Measurements from ENCODE around the gene NEK5.
"Not testable (repeated sequence)": the region's sequence is repeated elsewhere in the genome, so short reads cannot be mapped to it uniquely, and the experiment has no call there.

Gene NEK5, protein sequence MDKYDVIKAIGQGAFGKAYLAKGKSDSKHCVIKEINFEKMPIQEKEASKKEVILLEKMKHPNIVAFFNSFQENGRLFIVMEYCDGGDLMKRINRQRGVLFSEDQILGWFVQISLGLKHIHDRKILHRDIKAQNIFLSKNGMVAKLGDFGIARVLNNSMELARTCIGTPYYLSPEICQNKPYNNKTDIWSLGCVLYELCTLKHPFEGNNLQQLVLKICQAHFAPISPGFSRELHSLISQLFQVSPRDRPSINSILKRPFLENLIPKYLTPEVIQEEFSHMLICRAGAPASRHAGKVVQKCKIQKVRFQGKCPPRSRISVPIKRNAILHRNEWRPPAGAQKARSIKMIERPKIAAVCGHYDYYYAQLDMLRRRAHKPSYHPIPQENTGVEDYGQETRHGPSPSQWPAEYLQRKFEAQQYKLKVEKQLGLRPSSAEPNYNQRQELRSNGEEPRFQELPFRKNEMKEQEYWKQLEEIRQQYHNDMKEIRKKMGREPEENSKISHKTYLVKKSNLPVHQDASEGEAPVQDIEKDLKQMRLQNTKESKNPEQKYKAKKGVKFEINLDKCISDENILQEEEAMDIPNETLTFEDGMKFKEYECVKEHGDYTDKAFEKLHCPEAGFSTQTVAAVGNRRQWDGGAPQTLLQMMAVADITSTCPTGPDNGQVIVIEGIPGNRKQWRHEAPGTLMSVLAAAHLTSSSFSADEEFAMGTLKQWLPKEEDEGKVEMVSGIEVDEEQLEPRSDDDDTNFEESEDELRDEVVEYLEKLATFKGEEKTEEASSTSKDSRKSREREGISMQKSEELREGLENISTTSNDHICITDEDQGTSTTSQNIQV

DNA sequence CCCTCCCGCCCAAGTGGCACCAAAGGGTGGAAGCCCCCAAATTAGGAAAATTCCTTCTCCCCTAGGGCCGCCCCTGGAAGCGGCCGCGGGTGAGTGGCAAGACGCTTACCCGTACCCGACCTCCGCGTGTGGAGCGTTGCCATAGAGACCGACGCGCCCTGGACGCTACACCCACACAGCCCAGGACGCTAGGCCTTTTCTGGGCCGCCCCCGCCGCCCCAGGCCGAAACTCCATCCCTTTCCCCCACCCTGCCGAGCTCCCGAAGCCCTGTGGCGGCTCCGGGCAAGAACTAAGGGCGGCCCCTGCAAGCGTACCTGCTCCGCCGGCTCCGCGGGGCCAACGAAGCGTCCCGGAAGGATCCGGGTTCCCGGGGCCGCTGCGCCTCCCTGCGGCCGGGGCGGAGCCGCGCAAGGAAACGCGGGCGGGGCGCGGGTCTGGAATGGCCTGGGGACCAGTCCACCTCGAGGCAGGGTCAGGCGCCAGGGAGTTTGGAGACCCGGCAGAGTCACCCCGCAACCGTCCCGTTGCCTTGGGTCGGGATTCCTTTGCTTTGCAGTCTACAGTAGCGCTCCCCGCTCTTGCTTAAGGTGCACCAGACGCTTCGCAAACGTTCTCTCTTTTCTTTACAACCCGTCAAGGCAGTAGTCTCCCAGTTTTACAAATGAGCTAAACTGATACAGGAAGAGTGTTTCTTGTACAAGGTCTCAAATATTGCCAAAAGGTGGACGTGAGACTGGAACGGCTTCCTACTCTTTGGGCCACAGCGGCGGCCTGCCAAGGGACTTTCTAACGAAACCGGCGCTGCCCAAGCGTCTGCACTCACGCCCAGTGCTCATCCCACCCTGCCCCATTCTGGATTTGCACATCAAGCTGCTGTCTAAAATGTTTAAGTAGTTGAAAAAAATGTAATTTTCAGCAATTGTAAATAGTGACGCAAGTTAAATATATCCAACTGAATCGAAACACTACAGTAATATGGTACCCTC is at the start of gene NEK5:
Gene NEK5 (minus strand): TSS at position 360 of the 987 bp plus-strand sequence. CDS start 1,591 bp downstream, outside the sequence.
- DNase-seq: no peak

DNA sequence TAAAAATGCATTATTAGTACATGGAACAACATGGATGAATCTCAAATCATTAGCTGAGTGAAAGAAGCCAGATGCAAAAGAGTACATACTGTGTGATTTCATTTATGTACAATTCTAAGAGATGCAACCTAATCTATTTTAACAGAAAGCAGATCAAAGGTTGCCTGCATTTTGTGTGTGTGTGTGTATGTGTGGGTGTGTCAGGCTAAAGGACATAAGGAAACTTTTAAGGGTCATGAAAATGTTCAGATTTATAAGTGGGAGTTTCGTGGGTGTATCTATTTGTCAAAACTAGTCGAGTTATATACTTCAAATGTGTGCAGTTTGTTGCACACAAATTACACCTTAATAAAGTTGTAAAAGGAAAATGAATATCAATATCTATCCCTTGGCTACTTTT is 48.4 kb upstream of the NEK5 start:
- no peak for DNase-seq

DNA sequence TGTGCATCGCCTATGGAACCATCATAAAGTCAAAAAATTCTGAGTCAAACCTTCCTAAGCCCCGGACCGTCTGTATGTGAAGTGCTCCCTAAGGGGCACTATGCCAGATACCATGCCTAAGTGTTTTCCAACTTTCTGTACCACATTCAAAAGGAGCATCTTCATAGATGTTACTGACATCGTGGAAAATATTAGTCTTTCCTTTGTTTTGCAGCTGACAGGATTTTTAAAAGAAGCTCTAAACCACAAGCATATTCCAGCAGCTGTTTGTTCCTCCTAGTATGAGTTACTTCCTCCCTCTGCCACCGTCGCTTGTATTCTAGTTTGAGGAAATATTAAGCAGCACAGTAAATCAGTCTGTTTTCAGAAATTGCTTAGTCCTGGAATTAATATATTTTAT is 45.1 kb upstream of the NEK5 start:
- not testable (repeated sequence) for DNase-seq

DNA sequence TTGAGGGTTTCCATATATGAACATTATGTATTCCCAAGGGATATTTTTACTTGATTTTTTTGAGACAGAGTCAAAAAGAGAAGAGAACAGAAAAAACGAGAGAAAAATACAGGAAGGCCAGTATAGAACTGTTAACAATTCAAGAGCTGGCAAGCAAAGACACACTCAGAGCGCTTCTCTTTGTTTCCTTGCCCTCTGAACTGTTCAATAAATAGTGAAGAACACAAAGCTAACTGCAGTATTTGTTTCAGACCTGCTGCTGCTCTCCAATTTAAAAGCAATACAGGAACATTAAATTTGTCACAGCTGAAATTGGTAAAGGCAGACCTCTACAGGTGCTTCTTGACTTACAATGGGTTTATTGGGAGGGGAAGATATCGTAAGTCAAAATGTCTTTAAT is 44.5 kb upstream of the NEK5 start:
- DNase-seq: no peak

DNA sequence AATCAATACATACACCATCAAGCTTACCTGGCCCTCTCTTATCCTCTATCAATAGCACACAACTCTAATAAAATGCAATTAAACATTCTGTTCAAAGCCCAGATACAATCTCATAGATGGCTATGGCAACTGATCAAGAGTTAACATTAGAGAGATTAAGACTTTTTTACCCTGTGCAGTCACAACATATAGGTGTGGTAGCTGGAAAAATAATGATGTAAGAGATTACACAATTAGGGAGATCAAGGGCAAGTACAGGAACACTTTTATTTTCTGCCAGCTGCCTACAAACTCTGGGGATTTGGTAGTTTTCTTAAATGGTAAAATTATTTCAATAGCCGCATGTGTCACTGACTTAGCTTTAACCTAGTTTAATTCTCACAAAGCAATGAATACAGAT is 42.8 kb upstream of the NEK5 start:
- not testable (repeated sequence) for DNase-seq

DNA sequence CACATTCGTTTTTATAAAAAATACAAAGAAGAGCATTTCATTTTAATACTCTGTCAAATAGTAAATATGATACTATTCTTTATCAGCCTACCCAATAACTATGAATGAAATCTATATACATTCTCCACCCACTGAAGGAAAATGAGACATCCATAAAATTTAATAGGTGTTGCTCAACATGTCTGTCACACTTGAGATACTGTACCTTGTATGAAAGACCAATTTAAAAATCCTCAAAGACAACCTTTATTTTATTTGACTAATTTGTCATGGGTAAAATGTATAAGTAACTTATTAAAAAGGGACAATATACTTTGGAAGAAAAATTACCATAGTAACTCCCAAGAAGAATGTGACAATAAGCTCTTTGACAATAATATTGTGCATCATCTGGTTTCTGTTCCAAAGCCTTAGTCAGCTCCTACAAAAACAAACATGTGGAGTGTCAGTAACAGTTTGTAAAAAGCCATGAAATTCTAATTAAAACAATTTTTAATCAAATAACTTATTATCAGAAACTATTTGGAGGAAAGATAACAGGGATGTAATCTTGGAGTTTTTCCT is 42.0 kb upstream of the NEK5 start:
- not testable (repeated sequence) for DNase-seq

DNA sequence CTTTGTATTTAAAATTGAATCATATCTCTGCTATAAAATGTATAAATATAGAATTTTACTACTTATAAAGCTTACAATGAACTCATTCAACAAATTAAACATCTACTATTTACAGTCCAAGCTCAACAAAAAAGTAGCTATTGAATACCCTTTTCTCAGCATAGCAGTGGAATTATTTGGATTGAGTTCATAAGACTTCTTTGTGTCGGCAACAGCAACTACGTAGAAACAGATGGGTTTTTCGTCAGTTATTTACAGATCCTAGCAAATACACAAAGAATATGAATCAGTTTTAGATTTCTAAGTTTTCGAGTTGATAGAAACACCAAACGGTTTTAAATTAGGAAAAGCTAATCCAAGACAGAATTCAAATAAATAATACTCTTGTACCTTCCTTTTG is 41.0 kb upstream of the NEK5 start:
- DNase-seq: no peak

DNA sequence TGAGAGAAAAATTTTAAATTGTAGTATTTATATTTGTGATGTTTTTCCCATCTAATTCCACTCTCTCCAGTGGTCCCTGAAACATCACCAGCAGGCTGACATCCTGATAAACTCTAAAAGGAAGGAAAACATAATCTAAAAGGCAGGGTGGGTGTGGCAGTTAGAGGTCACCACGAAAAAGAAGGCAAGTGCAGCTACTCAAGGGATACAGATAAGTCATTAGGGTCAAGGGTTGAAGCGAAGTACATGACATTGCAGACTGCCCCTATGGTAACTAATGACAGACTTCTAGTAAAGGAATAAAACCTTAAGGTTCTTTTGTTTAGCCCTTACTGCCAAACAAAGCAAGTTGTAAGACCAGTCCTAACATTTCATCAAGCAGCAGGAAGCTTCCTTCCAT is 36.5 kb upstream of the NEK5 start:
- no peak for DNase-seq

DNA sequence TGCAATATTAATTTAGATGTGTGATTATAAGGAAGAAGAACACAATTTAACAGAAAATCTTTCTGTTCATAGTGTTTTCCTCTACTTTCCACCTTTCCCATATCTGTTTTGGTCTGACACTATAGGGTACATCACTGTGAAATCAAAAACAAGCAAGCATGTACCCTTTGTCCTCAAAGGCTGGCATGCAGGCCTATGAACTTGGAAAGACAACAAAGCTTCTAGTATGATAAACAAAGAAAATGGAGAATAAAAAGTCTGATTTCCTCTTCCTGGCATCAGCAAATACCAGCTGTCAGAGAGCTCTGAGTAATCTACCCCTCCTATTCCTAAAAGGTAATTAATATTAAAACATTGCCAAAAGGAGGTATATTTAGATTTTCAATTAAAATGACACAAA is 36.1 kb upstream of the NEK5 start:
- no peak for DNase-seq

DNA sequence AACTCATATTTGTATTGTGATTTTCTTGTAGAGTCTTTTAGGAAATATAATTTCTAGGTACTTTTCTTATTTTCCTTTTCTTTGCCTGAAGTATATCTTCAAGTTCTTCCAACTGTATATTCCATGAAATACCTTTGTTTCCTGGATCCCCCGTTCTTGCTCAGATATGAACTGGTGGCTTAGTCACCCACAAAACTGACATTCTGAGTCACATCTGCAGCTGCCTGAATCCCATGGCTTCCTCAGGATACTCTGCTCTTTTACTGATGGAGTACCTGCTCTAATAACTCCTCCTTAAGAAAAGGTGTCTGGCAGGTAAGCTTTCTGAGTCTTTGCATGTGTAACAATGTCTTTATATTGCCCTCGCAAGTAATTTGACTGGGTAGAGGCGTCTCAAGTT is 35.0 kb upstream of the NEK5 start:
- DNase-seq: not testable (repeated sequence)

DNA sequence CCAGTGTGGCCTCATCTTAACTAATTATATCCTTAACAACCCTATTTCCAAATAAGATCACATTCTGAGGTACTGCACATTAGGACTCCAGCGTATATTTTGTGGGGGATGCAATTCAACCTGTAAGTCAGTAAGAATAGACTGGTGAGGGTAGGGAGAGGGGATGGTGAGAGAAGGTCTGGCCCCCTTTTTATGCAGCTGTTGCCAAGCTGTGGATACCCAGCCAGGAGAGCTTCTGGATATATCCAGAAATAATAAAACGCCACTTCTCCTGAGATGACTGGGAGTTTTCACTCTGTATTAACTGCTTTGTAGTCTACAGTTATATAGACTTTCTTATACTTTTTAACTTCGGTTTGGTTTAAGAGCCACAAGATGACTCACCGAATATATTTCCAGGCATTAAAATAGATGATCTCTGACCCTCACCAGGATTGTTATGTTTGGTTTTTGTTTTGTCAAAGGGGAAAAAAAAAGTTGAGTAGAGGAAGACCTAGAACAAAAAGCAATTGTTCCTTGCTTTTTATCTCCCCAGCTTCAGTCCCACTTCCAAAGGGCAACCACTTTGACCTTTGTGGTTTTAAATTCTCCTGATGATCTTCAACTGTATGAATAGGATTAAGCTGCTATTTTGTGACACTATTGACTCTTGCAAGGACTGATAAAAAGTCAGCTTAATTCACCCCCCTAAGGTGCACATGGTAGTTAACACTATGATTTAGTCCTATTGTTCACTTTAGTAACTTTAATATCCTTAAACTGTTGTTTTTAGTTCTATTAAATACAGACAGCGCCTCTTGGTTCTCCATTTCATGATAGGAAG is 33.6 kb upstream of the NEK5 start:
- DNase-seq: no peak

DNA sequence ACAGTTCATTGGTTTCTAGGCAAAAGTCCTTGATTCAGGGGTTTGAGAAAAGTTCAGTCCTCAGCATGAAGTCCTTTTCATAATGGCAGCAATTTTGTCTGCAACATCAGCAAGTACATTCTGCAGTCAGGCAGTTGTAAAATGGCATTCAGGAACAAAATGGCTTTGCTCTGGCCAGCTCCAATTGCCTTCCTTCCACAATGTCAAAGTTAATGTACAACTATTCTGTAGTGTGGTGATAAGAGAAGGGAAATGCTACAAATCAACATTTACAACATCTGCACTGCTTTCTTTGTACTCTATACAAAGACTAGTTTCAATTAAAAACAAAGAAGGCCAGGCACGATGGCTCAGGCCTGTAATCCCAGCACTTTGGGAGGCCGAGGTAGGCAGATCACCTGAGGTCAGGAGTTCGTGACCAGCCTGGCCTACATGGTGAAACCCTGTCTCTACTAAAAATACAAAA is 32.3 kb upstream of the NEK5 start:
- DNase-seq: no peak

DNA sequence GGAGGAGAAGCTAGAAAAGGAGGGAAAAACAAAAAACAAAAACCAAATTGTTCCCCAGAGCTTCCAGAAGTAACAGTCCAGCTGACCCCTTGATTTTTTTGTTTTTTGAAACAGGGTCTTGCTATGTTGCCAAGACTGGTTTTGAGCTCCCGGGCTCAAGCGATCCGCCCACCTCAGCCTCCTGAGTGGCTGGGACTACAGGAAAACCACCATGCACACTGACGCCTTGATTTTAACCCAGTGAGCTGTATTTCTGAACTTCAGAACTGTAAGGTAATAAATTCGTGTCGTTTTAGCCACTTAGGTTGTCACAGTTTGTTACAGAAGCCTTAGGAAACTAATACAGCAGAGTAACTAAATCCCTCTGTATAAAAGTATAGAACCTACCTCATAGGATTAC is 31.6 kb upstream of the NEK5 start:
- DNase-seq: no peak

DNA sequence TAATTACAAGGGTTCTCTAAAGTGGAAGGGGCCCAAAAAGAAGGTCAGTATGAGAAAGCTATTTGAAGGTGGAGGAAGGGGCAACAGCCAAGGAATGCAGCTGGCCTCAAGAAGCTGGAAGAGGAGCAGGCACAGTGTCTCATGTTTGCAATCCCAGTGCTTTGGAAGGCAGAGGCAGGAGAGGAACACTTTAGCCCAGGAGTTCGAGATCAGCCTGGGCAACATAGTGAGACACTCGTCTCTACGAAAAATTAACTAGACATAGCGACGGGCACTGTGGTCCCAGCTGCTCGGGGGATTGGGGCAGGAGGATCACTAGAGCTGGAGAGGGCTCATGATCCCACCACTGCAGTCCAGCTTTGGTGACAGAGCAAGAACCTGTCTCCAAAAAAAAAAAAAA is 31.2 kb upstream of the NEK5 start:
- DNase-seq: no peak

DNA sequence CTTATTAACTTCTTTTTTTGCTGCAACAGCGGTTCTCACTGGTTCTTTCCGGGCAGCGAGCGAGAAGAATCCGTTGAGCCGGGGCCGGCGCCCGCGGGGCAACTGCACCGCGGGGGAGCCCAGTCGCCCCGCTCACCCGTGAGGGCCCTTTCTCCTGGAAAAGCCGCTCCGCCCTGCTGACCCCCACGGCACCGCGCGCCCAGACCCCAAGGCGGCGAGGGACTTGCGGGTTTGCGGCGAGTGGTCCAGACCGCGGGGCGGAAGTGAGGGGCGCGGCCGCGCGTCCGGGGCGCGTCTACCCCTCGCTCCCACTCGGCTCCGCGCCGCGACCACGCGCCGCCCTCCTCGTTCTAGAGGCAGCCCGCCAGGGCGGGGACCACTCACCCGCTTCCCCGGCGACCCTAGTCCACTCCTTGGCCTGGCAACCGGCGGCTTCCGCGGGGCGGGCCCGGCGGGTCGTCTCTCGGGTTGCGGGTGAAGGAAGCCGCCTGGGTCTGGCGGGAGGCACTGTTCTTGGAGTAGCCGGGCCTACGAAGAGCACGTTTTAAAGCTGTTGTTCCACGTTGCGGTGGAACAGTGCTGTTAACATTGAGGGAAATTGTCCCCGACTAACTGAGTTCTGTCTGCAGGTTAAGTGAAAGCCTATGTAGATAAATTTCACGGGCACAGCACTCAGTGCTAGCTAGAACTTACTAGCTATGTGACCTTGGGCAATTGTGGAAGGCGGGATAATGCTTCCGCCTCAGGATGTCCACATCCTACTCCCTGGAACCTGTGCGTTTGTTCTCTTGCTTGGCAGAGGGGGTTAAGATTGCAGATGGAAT is 30.5 kb upstream of the NEK5 start, which contains the start of gene NEK3:
Gene NEK3 (minus strand): TSS at position 439 of the 824 bp plus-strand sequence. CDS start 3,406 bp downstream, outside the sequence.
- DNase-seq: peak; percentile 3

DNA sequence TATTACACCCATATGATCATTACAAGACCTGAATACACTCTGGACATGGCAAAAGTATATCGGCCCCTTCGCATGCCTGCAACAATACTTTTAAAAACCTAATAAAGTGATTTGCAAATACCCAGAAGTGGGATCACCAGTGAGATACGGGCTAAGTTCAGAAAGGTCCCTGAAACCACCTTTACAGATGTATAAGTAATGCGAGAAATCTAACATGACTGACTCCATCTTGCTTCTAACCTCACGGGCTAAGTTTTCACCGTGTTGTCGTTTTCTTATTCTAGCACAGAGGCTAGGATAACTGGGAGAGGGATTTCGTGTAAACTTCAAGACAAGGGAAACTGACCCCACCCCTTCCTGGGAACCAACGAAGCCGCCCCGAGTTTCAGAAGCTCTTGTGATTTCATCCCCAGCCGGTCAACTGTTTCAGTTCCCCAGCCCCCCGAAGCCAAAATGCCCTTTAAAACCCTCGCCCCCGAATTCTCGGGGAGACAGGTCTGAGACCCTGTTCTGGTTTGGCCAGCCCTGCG is 29.8 kb upstream of the NEK5 start:
- no peak for DNase-seq

DNA sequence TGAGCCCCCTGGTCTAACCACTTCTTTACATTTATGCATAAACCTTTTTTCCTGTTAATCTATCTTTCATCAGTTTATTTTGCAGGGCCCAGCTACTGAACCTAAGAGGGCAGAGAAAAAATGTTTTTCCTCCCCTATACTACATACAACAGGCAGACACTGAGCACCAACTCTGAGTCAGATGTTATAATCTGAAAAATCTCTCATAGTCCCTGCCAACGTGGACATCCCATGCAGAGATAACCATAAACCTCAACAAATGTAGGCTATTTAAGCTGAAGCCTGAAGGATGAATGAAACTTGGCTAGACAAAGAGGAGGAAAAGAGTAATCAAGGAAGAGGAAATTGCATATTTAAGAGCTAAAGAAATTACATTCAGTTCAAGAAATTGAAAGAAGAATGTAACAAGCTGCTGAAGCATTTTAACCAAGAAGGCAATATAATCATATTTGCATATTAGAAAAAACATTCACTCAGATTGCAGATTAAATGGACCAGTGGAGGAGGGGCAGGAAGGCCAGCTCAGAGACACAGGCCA is 27.9 kb upstream of the NEK5 start:
- no peak for DNase-seq

DNA sequence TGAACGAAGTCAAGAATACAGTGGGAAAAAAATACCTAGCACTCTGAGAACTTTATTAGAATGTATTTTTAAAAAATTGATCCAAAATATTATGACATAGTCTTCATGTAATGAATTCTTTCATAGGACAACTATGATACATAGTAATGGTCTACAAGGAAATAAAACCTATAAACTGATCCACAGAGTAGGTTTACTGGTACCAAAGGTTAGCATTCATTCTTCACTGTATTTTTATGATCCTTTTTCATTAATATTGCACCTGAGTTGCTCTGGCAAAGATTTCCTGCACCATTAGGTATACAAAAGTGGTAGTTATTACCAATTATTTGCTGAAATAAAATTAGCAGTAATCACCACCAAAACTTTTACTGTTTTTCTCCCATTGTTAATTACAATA is 26.3 kb upstream of the NEK5 start:
- no peak for DNase-seq

DNA sequence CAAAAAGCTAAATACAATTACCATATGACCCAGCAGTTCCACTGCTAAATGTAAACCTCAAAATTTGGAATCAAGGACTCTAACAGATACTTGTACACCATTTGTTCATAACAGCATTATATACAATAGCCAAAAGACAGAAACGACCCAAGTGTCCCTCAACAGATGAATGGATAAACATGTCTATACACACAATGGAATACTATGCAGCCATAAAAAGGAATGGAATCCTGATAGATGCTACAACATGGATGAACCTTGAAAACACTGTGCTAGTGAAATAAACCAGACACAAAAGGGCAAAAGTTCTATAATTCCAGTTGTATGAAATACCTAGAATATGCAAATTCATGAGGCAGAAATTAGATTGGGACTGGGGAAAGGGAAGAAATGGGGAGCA is 18.4 kb upstream of the NEK5 start:
- no peak for DNase-seq

DNA sequence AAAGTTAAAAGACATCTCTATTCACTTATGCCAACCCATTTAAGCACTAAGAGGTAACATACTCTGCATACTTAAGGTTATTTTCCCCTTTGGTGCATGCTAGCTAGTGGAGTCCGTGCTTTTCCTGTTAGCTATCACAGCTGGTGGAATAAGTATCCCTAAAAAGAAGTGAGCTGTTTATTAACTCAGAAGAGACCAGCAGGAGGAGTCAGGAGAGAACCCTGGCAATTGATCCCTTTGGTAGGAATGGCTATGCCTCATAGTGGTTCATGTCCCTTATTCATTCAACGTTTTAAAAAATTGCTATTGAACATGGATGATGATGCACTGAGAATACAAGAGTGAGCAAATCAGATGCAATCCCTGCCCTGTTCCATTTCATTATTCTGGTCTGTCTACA is 12.4 kb upstream of the NEK5 start:
- no peak for DNase-seq

Data from DMS 273 treated with DMSO at 0.1 percent for 48 hours (cell line).